NB4 (cell line): ENCODE results near the gene SPTBN5.
A peak's percentile ranks its signal among the peaks of the same experiment; 100 is the strongest.

ENCODE experiments used
- DNase-seq: peaks from one replicate; pipeline ENCODE4 v3.0.0; 2010; ENCODE audit warnings: low read depth
- H3K4me3 ChIP-seq: one replicate; pipeline ENCODE4 v1.5.1; 2011; ENCODE audit warnings: mild to moderate bottlenecking, low read depth, low read length, moderate library complexity
- MYC ChIP-seq: IDR thresholded peaks from 2 replicates; pipeline ENCODE4 v1.6.1; 2011; ENCODE audit warnings: low read depth, low read length
- POLR2A ChIP-seq: IDR thresholded peaks from 2 replicates; pipeline ENCODE4 v1.6.1; 2011; ENCODE audit warnings: mild to moderate bottlenecking; ENCODE audit not compliant: insufficient read length; ENCODE audit errors: extremely low read depth
- TF ChIP-seq, protein P1 (sequence below): IDR thresholded peaks from 2 replicates; pipeline ENCODE4 v1.6.1; 2011; ENCODE audit warnings: low read depth, low read length
- TF ChIP-seq, protein P2 (sequence below): IDR thresholded peaks from one replicate; pipeline ENCODE4 v1.5.1; 2012; ENCODE audit warnings: low read depth, low read length

SPTBN5 gene

DNA sequence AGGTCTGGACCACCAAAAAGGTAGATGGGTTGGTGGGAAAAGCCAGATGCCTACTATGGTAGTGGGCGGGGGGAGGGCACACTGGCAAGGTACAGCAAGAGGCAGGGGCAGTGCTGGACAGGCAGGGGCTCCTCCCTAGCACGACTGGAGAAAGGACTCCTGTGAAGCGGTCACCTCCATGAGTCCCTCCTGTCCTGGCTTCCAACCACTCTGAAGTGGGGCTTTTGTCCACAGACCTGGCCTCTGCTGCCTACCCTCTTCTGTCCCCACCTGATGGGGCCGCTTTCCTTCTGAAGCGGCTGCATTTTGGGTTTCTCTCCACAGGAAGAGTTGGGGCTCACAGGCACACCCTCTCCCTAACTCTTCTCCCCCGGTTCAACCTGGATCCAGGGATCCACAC is 2.7 kb upstream of the SPTBN5 start:
- no peak for DNase-seq
- H3K4me3 ChIP-seq: no peak overlapping the region
- no peak for TF ChIP-seq POLR2A
- TF ChIP-seq, protein P1, sequence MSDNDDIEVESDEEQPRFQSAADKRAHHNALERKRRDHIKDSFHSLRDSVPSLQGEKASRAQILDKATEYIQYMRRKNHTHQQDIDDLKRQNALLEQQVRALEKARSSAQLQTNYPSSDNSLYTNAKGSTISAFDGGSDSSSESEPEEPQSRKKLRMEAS: no peak
- no peak for TF ChIP-seq MYC
- TF ChIP-seq, protein P2, sequence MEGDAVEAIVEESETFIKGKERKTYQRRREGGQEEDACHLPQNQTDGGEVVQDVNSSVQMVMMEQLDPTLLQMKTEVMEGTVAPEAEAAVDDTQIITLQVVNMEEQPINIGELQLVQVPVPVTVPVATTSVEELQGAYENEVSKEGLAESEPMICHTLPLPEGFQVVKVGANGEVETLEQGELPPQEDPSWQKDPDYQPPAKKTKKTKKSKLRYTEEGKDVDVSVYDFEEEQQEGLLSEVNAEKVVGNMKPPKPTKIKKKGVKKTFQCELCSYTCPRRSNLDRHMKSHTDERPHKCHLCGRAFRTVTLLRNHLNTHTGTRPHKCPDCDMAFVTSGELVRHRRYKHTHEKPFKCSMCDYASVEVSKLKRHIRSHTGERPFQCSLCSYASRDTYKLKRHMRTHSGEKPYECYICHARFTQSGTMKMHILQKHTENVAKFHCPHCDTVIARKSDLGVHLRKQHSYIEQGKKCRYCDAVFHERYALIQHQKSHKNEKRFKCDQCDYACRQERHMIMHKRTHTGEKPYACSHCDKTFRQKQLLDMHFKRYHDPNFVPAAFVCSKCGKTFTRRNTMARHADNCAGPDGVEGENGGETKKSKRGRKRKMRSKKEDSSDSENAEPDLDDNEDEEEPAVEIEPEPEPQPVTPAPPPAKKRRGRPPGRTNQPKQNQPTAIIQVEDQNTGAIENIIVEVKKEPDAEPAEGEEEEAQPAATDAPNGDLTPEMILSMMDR: no peak

DNA sequence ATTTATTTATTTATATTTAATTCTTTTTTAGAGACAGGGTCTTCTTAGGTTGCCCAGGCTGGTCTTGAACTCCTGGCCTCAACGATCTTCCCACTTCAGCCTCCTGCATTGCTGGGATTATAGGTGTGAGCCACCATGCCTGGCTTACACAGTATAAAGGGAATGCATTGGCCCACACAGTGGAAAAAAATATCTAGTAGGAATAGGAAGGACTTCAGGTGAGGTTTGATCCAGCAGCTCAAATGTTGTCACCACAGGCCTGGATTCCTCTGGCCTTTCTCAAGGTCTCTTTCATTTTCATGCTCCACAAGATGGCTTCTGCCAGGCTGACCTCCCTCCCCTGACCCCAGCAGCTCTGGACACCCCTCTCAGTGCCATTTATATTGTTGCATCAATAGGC is 2.1 kb upstream of the SPTBN5 start:
- TF ChIP-seq MYC: no peak
- TF ChIP-seq, protein P1: no peak
- TF ChIP-seq, protein P2: no peak
- TF ChIP-seq POLR2A: no peak
- H3K4me3 ChIP-seq: no peak overlapping the region
- no peak for DNase-seq

DNA sequence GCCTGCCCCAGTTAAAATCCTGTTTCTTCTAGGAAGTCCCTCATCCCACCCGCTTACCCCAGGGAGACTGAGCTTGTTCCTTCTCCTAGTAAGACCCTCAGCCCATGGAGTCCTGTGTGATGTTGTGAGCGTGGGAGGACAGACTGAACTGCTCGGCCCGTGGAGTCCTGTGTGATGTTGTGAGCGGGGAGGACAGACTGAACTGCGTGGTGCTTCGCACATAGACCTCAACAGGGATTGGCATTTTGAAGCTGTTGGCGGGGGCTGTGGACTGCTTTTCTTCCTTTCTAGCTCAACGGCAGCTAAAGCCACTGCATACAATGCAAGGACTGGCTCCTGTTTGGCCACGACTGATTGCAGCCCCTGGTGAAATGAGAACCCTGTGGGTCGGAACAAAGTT is 1.6 kb upstream of the SPTBN5 start:
- TF ChIP-seq, protein P1: no peak
- TF ChIP-seq, protein P2: no peak
- TF ChIP-seq MYC (no peak), POLR2A (no peak)
- no peak for DNase-seq
- H3K4me3 ChIP-seq: no peak overlapping the region

DNA sequence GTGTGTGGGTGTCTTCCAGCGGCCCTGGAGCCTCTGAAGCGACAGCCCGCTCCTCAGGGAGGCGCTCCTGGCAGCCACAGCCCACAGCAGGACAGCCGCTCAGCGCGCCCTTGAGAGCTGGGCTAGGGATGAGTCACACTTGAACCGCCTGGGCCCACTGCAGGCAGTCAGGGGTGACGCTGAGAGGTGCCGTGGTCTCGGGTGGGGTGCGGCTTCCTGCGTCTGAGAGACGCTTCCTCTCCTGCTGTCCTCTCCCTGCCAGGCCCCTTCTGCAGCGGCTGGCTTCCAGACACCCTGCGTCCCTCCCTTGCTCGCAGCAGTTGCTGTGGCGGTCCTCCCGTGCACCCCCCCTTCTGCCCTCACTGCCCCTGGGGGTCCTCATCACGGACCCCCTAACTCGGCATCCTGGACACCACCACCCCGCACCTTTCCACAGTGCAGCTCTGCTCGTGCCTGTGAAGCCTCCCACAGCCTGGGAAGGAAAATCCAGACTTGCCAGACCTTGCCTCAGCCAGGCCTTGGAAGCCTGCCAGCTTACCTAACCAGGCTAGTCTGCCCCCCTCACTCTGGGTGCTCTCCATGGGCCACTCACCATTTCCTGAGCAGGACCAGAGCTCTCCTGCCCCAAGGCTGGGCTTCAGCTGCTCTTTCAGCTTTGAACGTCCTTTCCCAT is 1.1 kb upstream of the SPTBN5 start:
- DNase-seq: peak; percentile 88
- no peak overlapping the region for H3K4me3 ChIP-seq
- no peak for TF ChIP-seq MYC
- TF ChIP-seq POLR2A: no peak
- TF ChIP-seq, protein P2: no peak
- TF ChIP-seq, protein P1: no peak

DNA sequence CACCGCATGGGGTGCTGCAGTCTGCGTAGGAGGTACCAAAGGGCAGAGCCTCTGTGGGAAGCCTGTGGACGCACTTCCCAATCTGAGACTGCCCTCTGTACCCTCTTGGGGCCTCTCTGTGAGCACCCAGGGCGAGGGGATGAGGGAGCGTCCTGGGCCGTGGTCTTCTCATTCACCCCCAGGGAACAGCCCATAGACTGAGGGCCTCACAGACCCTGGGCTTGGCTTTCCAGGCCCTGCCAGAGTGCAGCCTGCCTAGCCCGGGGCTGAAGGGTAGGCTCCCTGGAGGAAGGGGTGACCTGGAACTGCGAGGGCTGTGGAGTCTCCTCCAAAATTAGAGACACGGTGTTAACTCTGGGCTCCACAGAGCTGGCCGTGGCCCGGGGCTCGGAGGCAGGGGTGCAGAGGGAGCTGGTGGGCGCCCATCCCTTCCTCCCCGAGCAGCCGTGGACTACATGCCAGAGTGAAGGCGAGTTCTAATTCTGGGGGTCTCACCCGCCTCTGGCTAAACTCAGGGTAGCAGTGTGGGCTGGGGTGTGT is 468 bp upstream of the SPTBN5 start:
- TF ChIP-seq POLR2A (no peak), MYC (no peak)
- TF ChIP-seq, protein P1: no peak
- TF ChIP-seq, protein P2: no peak
- no peak overlapping the region for H3K4me3 ChIP-seq
- DNase-seq: peak; percentile 26
